Epithelial cell of esophagus (primary cell): ENCODE results near the gene ZC3H13.

Experiments
- DNase-seq: peaks from one replicate; pipeline ENCODE4 v3.0.0; 2010; ENCODE audit warnings: low read depth
- H3K4me3 ChIP-seq: 2 replicates; pipeline ENCODE4 v1.5.1; 2011; ENCODE audit warnings: mild to moderate bottlenecking, low read length, control low read depth
- CTCF ChIP-seq: IDR thresholded peaks from 2 replicates; pipeline ENCODE4 v1.5.1; 2011; ENCODE audit warnings: low read depth, mild to moderate bottlenecking, low read length, control low read depth, inconsistent platforms; ENCODE audit not compliant: insufficient read depth; ENCODE audit errors: missing control alignments

ZC3H13 gene

GRCh38 chr13:45909089-45909488 lies 143.5 kb downstream of the ZC3H13 start:
- no peak for TF ChIP-seq CTCF
- H3K4me3 ChIP-seq: no peak overlapping the region
- no peak for DNase-seq

GRCh38 chr13:45907503-45907902 lies 145.0 kb downstream of the ZC3H13 start:
- H3K4me3 ChIP-seq: no peak overlapping the region
- TF ChIP-seq CTCF: no peak
- DNase-seq: no peak
